Gastrocnemius medialis (tissue), 4 donors: ENCODE results near the gene PRKN. TPM values are rescaled to one million over a fixed set of nuclear protein-coding genes. Genes with fewer than 3 reads are reported as not detected.
"Not testable (repeated sequence)": the region's sequence is repeated elsewhere in the genome, so short reads cannot be mapped to it uniquely, and the experiment has no call there.

Experiments
- ATAC-seq, 2 donors: fragments of 150-250 bp; one replicate each; pipeline ENCODE4 v1.9.1; 2016
- DNase-seq, 2 donors: peaks; one replicate each; pipeline ENCODE4 v3.0.0-alpha.2; 2019
- H3K27ac ChIP-seq, 4 donors: fragments of 200-600 bp; sonication (generic); 1 replicate in 1 of 4; 2 replicates in 3 of 4; pipeline ENCODE4 v1.5.1; 2016 to 2018; ENCODE audit warnings: mild to moderate bottlenecking in 2 of 4, moderate library complexity in 1 of 4
- H3K27me3 ChIP-seq, 3 donors: fragments of 200-600 bp; sonication (generic) in 2 of 3; 1 replicate in 1 of 3; 2 replicates in 2 of 3; pipeline versions ENCODE4 v1.5.1 to v1.6.0; 2016 to 2019; ENCODE audit warnings: mild to moderate bottlenecking in 1 of 3, moderate library complexity in 1 of 3
- H3K36me3 ChIP-seq, 2 donors: fragments of 200-600 bp; sonication (generic) in 1 of 2; one replicate each; pipeline ENCODE4 v1.5.1; 2017 to 2018
- H3K4me1 ChIP-seq, 2 donors: fragments of 200-600 bp; sonication (generic) in 1 of 2; one replicate each; pipeline ENCODE4 v1.5.1; 2016 to 2017; ENCODE audit warnings: mild to moderate bottlenecking in 2 of 2
- H3K4me3 ChIP-seq, 4 donors: fragments of 200-600 bp; sonication (generic) in 3 of 4; 1 replicate in 1 of 4; 2 replicates in 3 of 4; pipeline ENCODE4 v1.5.1; 2016 to 2019; ENCODE audit warnings: mild to moderate bottlenecking in 2 of 4
- H3K9me3 ChIP-seq, 3 donors: fragments of 200-600 bp; sonication (generic) in 2 of 3; 1 replicate in 1 of 3; 2 replicates in 2 of 3; pipeline ENCODE4 v1.5.1; 2016 to 2019
- CTCF ChIP-seq, 5 experiments: fragments of 450-650 bp in 3 of 5; fragments of 200-600 bp in 2 of 5; sonication (generic) in 2 of 5; IDR thresholded peaks in 4 of 5; conservative IDR thresholded peaks in 1 of 5; 1 replicate in 4 of 5; 2 replicates in 1 of 5; pipeline ENCODE4 v1.5.1; 2016 to 2019; ENCODE audit warnings: antibody characterized with exemption in 5 of 5, mild to moderate bottlenecking in 3 of 5, moderate library complexity in 3 of 5
- POLR2A ChIP-seq, 2 donors: fragments of 450-650 bp; IDR thresholded peaks; one replicate each; pipeline ENCODE4 v1.6.1; 2017; ENCODE audit warnings: antibody characterized with exemption in 2 of 2, mild to moderate bottlenecking in 2 of 2, moderate library complexity in 2 of 2
- in situ Hi-C, 4 donors: fragments of 200-750 bp; cut with MboI; loops; one replicate each; pipeline versions ENCODE4 v1.15.0 to v1.8.0; 2017; ENCODE audit warnings: low sequenced_read_pairs in 4 of 4
- intact Hi-C: fragments of 100-400 bp; cut with DNase I; formaldehyde crosslinking; loops from one replicate; pipeline ENCODE4 v1.15.1; 2023; ENCODE audit warnings: low total_unique reads
- total RNA-seq, 4 donors: library from RNA; depleted of rRNA; stranded (reverse); fragments of >200 nt; gene quantifications; one replicate each; pipeline versions ENCODE4 v1.1.0 to v1.2.3, GENCODE V29; 2016

The PRKN gene
- total RNA-seq, 4 donors from 2014 or later, result 8.4 to 21.6 (median 13.7) TPM

DNA sequence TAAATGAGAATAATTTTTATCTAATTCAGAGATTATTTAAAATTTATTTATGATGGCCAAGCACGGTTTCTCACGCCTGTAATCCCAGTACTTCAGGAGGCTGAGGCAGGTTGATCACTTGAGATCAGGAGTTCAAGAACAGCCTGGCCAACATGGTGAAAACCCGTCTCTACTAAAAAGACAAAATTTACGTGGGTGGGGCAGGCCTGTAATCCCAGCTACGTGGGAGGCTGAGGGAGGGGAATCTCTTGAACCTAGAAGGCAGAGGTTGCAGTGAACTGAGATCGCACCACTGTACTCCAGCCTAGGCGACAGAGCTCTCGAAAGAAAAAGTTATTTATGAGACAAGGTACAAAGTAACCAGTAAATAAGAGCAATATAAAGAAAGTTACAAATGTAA lies 1394.2 kb downstream of the PRKN start:
- no peak for TF ChIP-seq CTCF (IDR thresholded peaks at IDR 0.05 in 4 of 5, conservative IDR thresholded peaks at IDR 0.05 in 1 of 5)
- no peak for TF ChIP-seq POLR2A (IDR thresholded peaks at IDR 0.05)
- no peaks in the 10 kb centered on the region for H3K4me1 ChIP-seq
- H3K27ac ChIP-seq, result no peak overlapping the region
- intact Hi-C loops (no loop called here), in situ Hi-C loops (no loop called here)
- ATAC-seq (no peak), DNase-seq (no peak)
- H3K9me3 ChIP-seq, result no peaks in the 10 kb centered on the region
- H3K4me3 ChIP-seq, result no peak overlapping the region
- H3K36me3 ChIP-seq, result no peaks in the 10 kb centered on the region
- no peaks in the 10 kb centered on the region for H3K27me3 ChIP-seq

GRCh38 chr6:161331402-161332081 lies 1396.0 kb downstream of the PRKN start:
- ATAC-seq, H3K27ac ChIP-seq, intact Hi-C loops, H3K27me3 ChIP-seq, DNase-seq, H3K4me3 ChIP-seq, in situ Hi-C loops, H3K4me1 ChIP-seq, H3K36me3 ChIP-seq, H3K9me3 ChIP-seq: not testable (repeated sequence)

DNA sequence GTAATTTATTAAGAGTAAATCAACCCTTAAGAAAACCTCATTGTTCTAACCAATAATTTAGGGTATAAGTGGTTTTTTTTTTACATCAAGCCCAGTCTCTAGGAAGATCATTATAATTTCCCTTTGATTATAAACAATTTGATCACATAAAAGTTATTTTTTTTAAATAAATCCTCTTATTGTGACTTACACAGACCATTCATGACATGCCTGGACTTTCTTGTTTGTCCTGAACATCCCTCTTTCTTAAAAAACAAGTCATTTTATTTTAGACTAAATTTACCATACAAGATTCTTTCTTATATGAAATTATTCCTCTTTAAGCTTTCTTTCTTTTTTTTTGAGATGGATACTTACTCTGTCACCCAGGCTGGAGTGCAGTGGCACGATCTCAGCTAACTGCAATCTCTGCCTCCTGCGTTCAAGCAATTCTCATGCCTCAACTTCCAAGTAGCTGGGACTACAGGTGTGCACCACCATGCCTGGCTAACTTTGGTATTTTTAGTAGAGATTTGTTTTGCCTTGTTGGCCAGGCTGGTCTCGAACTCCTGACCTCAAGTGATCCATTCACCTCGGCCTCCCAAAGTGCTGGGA lies 1400.1 kb downstream of the PRKN start:
- in situ Hi-C loops (no loop called here), intact Hi-C loops (no loop called here)
- H3K36me3 ChIP-seq, result no peaks in the 10 kb centered on the region
- no peaks in the 10 kb centered on the region for H3K9me3 ChIP-seq
- no peak overlapping the region for H3K27ac ChIP-seq
- H3K4me3 ChIP-seq, result no peak overlapping the region
- ATAC-seq (no peak), DNase-seq (no peak)
- TF ChIP-seq CTCF (IDR thresholded peaks at IDR 0.05 in 4 of 5, conservative IDR thresholded peaks at IDR 0.05 in 1 of 5) (no peak), POLR2A (IDR thresholded peaks at IDR 0.05) (no peak)
- no peaks in the 10 kb centered on the region for H3K4me1 ChIP-seq
- H3K27me3 ChIP-seq, result no peaks in the 10 kb centered on the region

DNA sequence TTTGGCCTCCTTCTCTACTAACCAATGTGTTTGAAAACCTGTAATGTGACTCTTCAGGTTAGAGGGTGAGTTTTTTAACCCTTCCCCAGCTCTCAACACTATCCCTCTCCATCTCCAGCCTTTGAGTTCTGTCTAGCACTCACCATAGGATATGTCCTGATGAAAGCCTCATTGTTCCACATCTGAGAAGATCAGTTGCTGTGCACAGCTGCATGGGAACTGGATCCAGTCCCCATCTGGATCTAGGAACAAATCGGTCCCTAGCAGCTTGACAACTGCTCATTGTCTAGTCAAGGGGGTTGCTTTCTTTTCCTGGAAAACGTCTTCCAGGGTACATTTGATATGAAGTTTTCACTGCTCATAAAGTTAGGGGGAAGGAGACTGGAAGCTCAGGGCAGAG lies 1408.3 kb downstream of the PRKN start:
- no peaks in the 10 kb centered on the region for H3K36me3 ChIP-seq
- no peaks in the 10 kb centered on the region for H3K9me3 ChIP-seq
- intact Hi-C loops, result no loop called here
- in situ Hi-C loops, result no loop called here
- H3K4me3 ChIP-seq, result no peak overlapping the region
- no peaks in the 10 kb centered on the region for H3K27me3 ChIP-seq
- no peak for DNase-seq
- no peak for ATAC-seq
- no peaks in the 10 kb centered on the region for H3K4me1 ChIP-seq
- H3K27ac ChIP-seq, result no peak overlapping the region
- TF ChIP-seq CTCF (IDR thresholded peaks at IDR 0.05 in 4 of 5, conservative IDR thresholded peaks at IDR 0.05 in 1 of 5) (no peak), POLR2A (IDR thresholded peaks at IDR 0.05) (no peak)

- no peak for DNase-seq
- in situ Hi-C loops, result no loop called here
These were observed 1409.1 kb downstream of the PRKN start for GRCh38 chr6:161318456-161318855.

More at GRCh38 chr6:161318456-161318855, 1409.1 kb downstream of the PRKN start:
- Histone ChIP-seq H3K9me3 (no peaks in the 10 kb centered on the region), H3K36me3 (no peaks in the 10 kb centered on the region), H3K27ac (no peak overlapping the region), H3K4me1 (no peaks in the 10 kb centered on the region), H3K27me3 (no peaks in the 10 kb centered on the region), H3K4me3 (no peak overlapping the region)
- no peak for TF ChIP-seq CTCF (IDR thresholded peaks at IDR 0.05 in 4 of 5, conservative IDR thresholded peaks at IDR 0.05 in 1 of 5)
- no peak for TF ChIP-seq POLR2A (IDR thresholded peaks at IDR 0.05)
- no peak for ATAC-seq
- intact Hi-C loops, result no loop called here
